Body of pancreas (tissue), 4 donors: Measurements from ENCODE around the gene WNK4. TPM values are rescaled to one million over a fixed set of nuclear protein-coding genes. Genes with fewer than 3 reads are reported as not detected.
"Not testable (repeated sequence)": the region's sequence is repeated elsewhere in the genome, so short reads cannot be mapped to it uniquely, and the experiment has no call there.

ENCODE experiments used
- ATAC-seq: fragments of 150-250 bp; one replicate; pipeline ENCODE4 v1.9.1; 2016
- DNase-seq, 4 donors: peaks; one replicate each; pipeline ENCODE4 v3.0.0-alpha.2; 2019
- H3K27ac ChIP-seq, 4 donors: fragments of 200-600 bp; sonication (generic); 1 replicate in 3 of 4; 2 replicates in 1 of 4; pipeline versions ENCODE4 v1.5.1 to v1.6.1; 2016 to 2019; ENCODE audit warnings: mild to moderate bottlenecking in 1 of 4, mixed read lengths in 1 of 4, moderate library complexity in 1 of 4
- H3K27me3 ChIP-seq, 2 donors: fragments of 200-600 bp; sonication (generic); one replicate each; pipeline ENCODE4 v1.6.0; 2016; ENCODE audit warnings: mild to moderate bottlenecking in 1 of 2
- H3K36me3 ChIP-seq, 2 donors: fragments of 200-600 bp; sonication (generic); replicated peaks in 1 of 2; 2 replicates each; pipeline ENCODE4 v1.5.1; 2016; ENCODE audit warnings: low read depth in 2 of 2; ENCODE audit not compliant: insufficient read depth in 1 of 2
- H3K4me1 ChIP-seq: fragments of 200-600 bp; sonication (generic); one replicate; pipeline ENCODE4 v1.6.0; 2016
- H3K4me3 ChIP-seq, 2 donors: fragments of 200-600 bp; sonication (generic); 1 replicate in 1 of 2; 2 replicates in 1 of 2; pipeline ENCODE4 v1.5.1; 2016 to 2019
- H3K9me3 ChIP-seq, 3 donors: fragments of 200-600 bp; sonication (generic); 1 replicate in 2 of 3; 2 replicates in 1 of 3; pipeline ENCODE4 v1.5.1; 2016
- CTCF ChIP-seq, 7 experiments: fragments of 450-650 bp in 4 of 7; fragments of 200-600 bp in 3 of 7; sonication (generic) in 3 of 7; IDR thresholded peaks; one replicate each; pipeline ENCODE4 v1.5.1; 2016 to 2019; ENCODE audit warnings: antibody characterized with exemption in 7 of 7
- POLR2A ChIP-seq, 3 donors: fragments of 450-650 bp; IDR thresholded peaks; one replicate each; pipeline ENCODE4 v1.6.1; 2016; ENCODE audit warnings: antibody characterized with exemption in 3 of 3, mild to moderate bottlenecking in 2 of 3
- WGBS, 2 donors: methylation state at CpG; one replicate each; pipeline ENCODE4 v1.1.5; 2017; 5-methylcytosine and 5-hydroxymethylcytosine counted together
- intact Hi-C: fragments of 100-400 bp; cut with DNase I; formaldehyde crosslinking; loops from one replicate; pipeline ENCODE4 v1.15.1; 2023
- total RNA-seq, 2 donors: library from RNA; depleted of rRNA; stranded (reverse); fragments of >200 nt; gene quantifications; one replicate each; pipeline ENCODE4 v1.1.0, GENCODE V29; 2016

WNK4 gene
- total RNA-seq, result under 1 TPM in 1 of 2 donors, not detected in 1; 0.26 TPM

- H3K27ac ChIP-seq, result no peak within 1 kb of the TSS
- WGBS, 2 donors, result 6 to 17% methylated on average over 7 to 63 of the region's 65 CpGs
- DNase-seq (peak in 1 of 4 donors; percentile 15), ATAC-seq (peak; percentile 49)
- no peaks in the 10 kb centered on the region for H3K9me3 ChIP-seq
- no peak within 1 kb of the TSS for H3K4me3 ChIP-seq
- peaks cover 0 to 19% of the 10 kb centered on the region in 2 donors for H3K27me3 ChIP-seq
- peaks cover 27% of the 10 kb centered on the region for H3K4me1 ChIP-seq
- intact Hi-C loops, result no loop called here
- peaks cover 6 to 17% of the 10 kb centered on the region in 2 donors for H3K36me3 ChIP-seq
- no peak for TF ChIP-seq CTCF (IDR thresholded peaks at IDR 0.05)
- TF ChIP-seq POLR2A (IDR thresholded peaks at IDR 0.05), result peak in 2 of 3 donors; percentile 9 to 14
These were observed at the start of gene WNK4 for GRCh38 chr17:42779936-42780850. WNK4 (plus strand) TSS chr17:42780610; CDS start chr17:42780699, 89 bp downstream.

- ATAC-seq (no peak), DNase-seq (no peak)
- no peaks in the 10 kb centered on the region for H3K36me3 ChIP-seq
- H3K4me1 ChIP-seq, result peaks cover 28% of the 10 kb centered on the region
- 38 to 42% methylated on average over 1 of the region's 1 CpG for WGBS, 2 donors
- no peak overlapping the region for H3K4me3 ChIP-seq
- no peaks in the 10 kb centered on the region for H3K27me3 ChIP-seq
- no peaks in the 10 kb centered on the region for H3K9me3 ChIP-seq
- H3K27ac ChIP-seq, result no peak overlapping the region
- intact Hi-C loops, result no loop called here
- TF ChIP-seq CTCF (IDR thresholded peaks at IDR 0.05) (no peak), POLR2A (IDR thresholded peaks at IDR 0.05) (no peak)
These were observed 39.7 kb upstream of the WNK4 start for GRCh38 chr17:42740699-42741098.

- H3K9me3 ChIP-seq, H3K27ac ChIP-seq, ATAC-seq, DNase-seq, H3K36me3 ChIP-seq, H3K4me3 ChIP-seq, H3K27me3 ChIP-seq, intact Hi-C loops: not testable (repeated sequence)
- WGBS, 2 donors, result 95 to 96% methylated on average over 11 of the region's 11 CpGs
- H3K4me1 ChIP-seq, result peaks cover 28% of the 10 kb centered on the region
These were observed 37.5 kb upstream of the WNK4 start for GRCh38 chr17:42742916-42743315.

GRCh38 chr17:42743595-42744282 is 36.7 kb upstream of the WNK4 start:
- intact Hi-C loops, result no loop called here
- Histone ChIP-seq H3K36me3 (no peaks in the 10 kb centered on the region), H3K27me3 (no peaks in the 10 kb centered on the region), H3K4me3 (peak overlapping the region; percentile 28 to 37), H3K4me1 (peaks cover 28% of the 10 kb centered on the region), H3K9me3 (no peaks in the 10 kb centered on the region), H3K27ac (peak overlapping the region; percentile 80 to 94 (median 88))
- DNase-seq (no peak), ATAC-seq (no peak)
- TF ChIP-seq CTCF (IDR thresholded peaks at IDR 0.05), result no peak
- no peak for TF ChIP-seq POLR2A (IDR thresholded peaks at IDR 0.05)
- 44 to 46% methylated on average over 10 of the region's 10 CpGs for WGBS, 2 donors

GRCh38 chr17:42744283-42744805 is 36.1 kb upstream of the WNK4 start:
- Histone ChIP-seq H3K27me3 (no peaks in the 10 kb centered on the region), H3K4me3 (peak overlapping the region; percentile 28 to 37), H3K4me1 (peaks cover 28% of the 10 kb centered on the region), H3K36me3 (no peaks in the 10 kb centered on the region), H3K27ac (peak overlapping the region; percentile 80 to 94 (median 88)), H3K9me3 (no peaks in the 10 kb centered on the region)
- intact Hi-C loops, result no loop called here
- 0 to 1% methylated on average over 18 to 30 of the region's 32 CpGs for WGBS, 2 donors
- TF ChIP-seq CTCF (IDR thresholded peaks at IDR 0.05) (no peak), POLR2A (IDR thresholded peaks at IDR 0.05) (no peak)
- DNase-seq, result peak; percentile 76 to 83 (median 82)
- ATAC-seq, result peak; percentile 88
